Effector CD8-positive, alpha-beta T cell (primary cell): ENCODE data around the gene AKNA.

Experiments
- DNase-seq: peaks from one replicate; lab custom pipeline; 2025; lab: John Stamatoyannopoulos, UW

Gene AKNA

GRCh38 chr9:114414346-114414745, 26.6 kb upstream of the AKNA start:
- no peak for DNase-seq

- DNase-seq: no peak
Measured at GRCh38 chr9:114413861-114414301, 26.1 kb upstream of the AKNA start.

GRCh38 chr9:114412048-114412683, 24.4 kb upstream of the AKNA start:
- no peak for DNase-seq

- DNase-seq: no peak
Measured at GRCh38 chr9:114411452-114411851, 23.7 kb upstream of the AKNA start.

GRCh38 chr9:114410910-114411309, 23.1 kb upstream of the AKNA start:
- DNase-seq: no peak

- DNase-seq: no peak
Measured at GRCh38 chr9:114409842-114410241, 22.1 kb upstream of the AKNA start.

- DNase-seq: no peak
Measured at GRCh38 chr9:114409103-114409780, 21.5 kb upstream of the AKNA start.

- no peak for DNase-seq
Measured at GRCh38 chr9:114408645-114409044, 20.9 kb upstream of the AKNA start.

- DNase-seq: no peak
Measured at GRCh38 chr9:114407889-114408288, 20.1 kb upstream of the AKNA start.

GRCh38 chr9:114406441-114406840, 18.7 kb upstream of the AKNA start:
- no peak for DNase-seq

- peak; percentile 66 for DNase-seq
Measured at GRCh38 chr9:114405294-114406034, 17.7 kb upstream of the AKNA start.

GRCh38 chr9:114404531-114404930, 16.7 kb upstream of the AKNA start:
- no peak for DNase-seq

- DNase-seq: no peak
Measured at GRCh38 chr9:114403153-114403756, 15.5 kb upstream of the AKNA start.

- no peak for DNase-seq
Measured at GRCh38 chr9:114401344-114401743, 13.6 kb upstream of the AKNA start.

GRCh38 chr9:114400772-114401171, 13.0 kb upstream of the AKNA start:
- no peak for DNase-seq

GRCh38 chr9:114400219-114400618, 12.4 kb upstream of the AKNA start:
- no peak for DNase-seq

- no peak for DNase-seq
Measured at GRCh38 chr9:114399381-114399780, 11.6 kb upstream of the AKNA start.

GRCh38 chr9:114397848-114398605, 10.2 kb upstream of the AKNA start:
- peak; percentile 94 for DNase-seq

GRCh38 chr9:114397219-114397847, 9.6 kb upstream of the AKNA start:
- no peak for DNase-seq

- DNase-seq: no peak
Measured at GRCh38 chr9:114396558-114397218, 8.9 kb upstream of the AKNA start.

- no peak for DNase-seq
Measured at GRCh38 chr9:114395768-114396167, 8.0 kb upstream of the AKNA start.
